HCT116 (cell line): ENCODE results near the gene CPD. TPM values are rescaled to one million over a fixed set of nuclear protein-coding genes. Genes with fewer than 3 reads are reported as not detected.

ENCODE experiments used
- ATAC-seq: fragments of 200-7000 bp; cut with Tn5 transposase; 2 replicates; pipeline ENCODE4 v1.9.1; 2020; ENCODE audit warnings: mild to moderate bottlenecking, moderate library complexity
- BruUV-seq: library from RNA; stranded (reverse); fragments of 400-500 nt; replicated peaks from 2 replicates; lab custom pipeline; 2021; lab: Mats Ljungman, UMichigan
- CTCF ChIA-PET: fragments of 300-600 bp; sonication (Branson Sonifier 250); formaldehyde crosslinking; loops from one replicate; lab custom pipeline; 2021; ENCODE audit warnings: antibody characterized with exemption; lab: Charles Lee
- POLR2A ChIA-PET: fragments of 300-600, 350-600 bp; sonication (Branson Sonifier 250); formaldehyde crosslinking; loops from one replicate; lab custom pipeline; 2021; ENCODE audit warnings: antibody characterized with exemption; lab: Charles Lee
- RAD21 ChIA-PET, 2 experiments: fragments of 300-600 bp; sonication (Branson Sonifier 250); formaldehyde crosslinking; loops; one replicate each; lab custom pipeline; 2023; ENCODE audit warnings: low total read pairs in 2 of 2; ENCODE audit not compliant: uncharacterized antibody in 2 of 2, unreplicated experiment in 2 of 2, low non-redundant PET in 1 of 2; lab: Charles Lee
- DNase-seq: peaks from one replicate; pipeline ENCODE4 v3.0.0-alpha.2; 2010; ENCODE audit warnings: low read depth, low spot score
- H2AFZ ChIP-seq: fragments of 200-600 bp; shearing (Covaris generic), sonication (generic); 2 replicates; pipeline ENCODE4 v1.6.1; 2017; ENCODE audit warnings: low read depth, mixed run types, mixed read lengths, antibody characterized with exemption, low read length; ENCODE audit not compliant: poor library complexity, severe bottlenecking
- H3K27ac ChIP-seq: 2 replicates; pipeline ENCODE4 v1.5.1; 2012; ENCODE audit warnings: low read depth, low read length
- H3K27me3 ChIP-seq: fragments of 200-600 bp; sonication (generic); 2 replicates; pipeline ENCODE4 v1.6.1; 2016; ENCODE audit warnings: mixed run types, low read length, mixed read lengths; ENCODE audit not compliant: insufficient read depth
- H3K36me3 ChIP-seq, 2 experiments: fragments of 200-500 bp in 1 of 2; fragments of 200-600 bp in 1 of 2; sonication (Bioruptor generic) in 1 of 2; sonication (generic) in 1 of 2; 2 replicates each; pipeline versions ENCODE4 v1.5.1 to v1.6.1; 2014 to 2016; ENCODE audit warnings: low read length in 2 of 2, inconsistent platforms in 1 of 2, mixed read lengths in 1 of 2, mixed run types in 1 of 2; ENCODE audit not compliant: insufficient read depth in 2 of 2, control insufficient read depth in 1 of 2
- H3K4me1 ChIP-seq, 2 experiments: fragments of 200-600 bp in 1 of 2; sonication (generic) in 1 of 2; 2 replicates each; pipeline versions ENCODE4 v1.5.1 to v1.6.1; 2012 to 2017; ENCODE audit warnings: low read length in 2 of 2, inconsistent platforms in 1 of 2, mild to moderate bottlenecking in 1 of 2, mixed read lengths in 1 of 2, mixed run types in 1 of 2, moderate library complexity in 1 of 2; ENCODE audit not compliant: insufficient read depth in 2 of 2, control insufficient read depth in 1 of 2
- H3K4me2 ChIP-seq: fragments of 200-600 bp; sonication (generic); 2 replicates; pipeline ENCODE4 v1.6.1; 2017; ENCODE audit warnings: mixed run types, low read length, mixed read lengths
- H3K4me3 ChIP-seq, 2 experiments: fragments of 200-600 bp in 1 of 2; sonication (generic) in 1 of 2; replicated peaks in 1 of 2; 2 replicates each; pipeline ENCODE4 v1.5.1; 2011 to 2016; ENCODE audit warnings: low read length in 2 of 2, control low read depth in 1 of 2, low read depth in 1 of 2, mild to moderate bottlenecking in 1 of 2, mixed read lengths in 1 of 2, mixed run types in 1 of 2
- H3K79me2 ChIP-seq: fragments of 200-600 bp; sonication (generic); 2 replicates; pipeline ENCODE4 v1.6.1; 2017; ENCODE audit warnings: mild to moderate bottlenecking, mixed run types, low read length, moderate library complexity, mixed read lengths; ENCODE audit not compliant: insufficient read depth
- H3K9ac ChIP-seq: fragments of 200-600 bp; sonication (generic); 2 replicates; pipeline ENCODE4 v1.6.1; 2016; ENCODE audit warnings: low read length, mixed read lengths
- H3K9me2 ChIP-seq: fragments of 200-600 bp; sonication (generic), shearing (Covaris generic); 2 replicates; pipeline ENCODE4 v1.6.1; 2017; ENCODE audit warnings: mixed run types, mild to moderate bottlenecking, moderate library complexity; ENCODE audit not compliant: insufficient read depth
- H3K9me3 ChIP-seq, 2 experiments: fragments of 200-500 bp in 1 of 2; fragments of 200-600 bp in 1 of 2; sonication (Bioruptor generic) in 1 of 2; sonication (generic) in 1 of 2; 2 replicates each; pipeline ENCODE4 v1.6.1; 2014 to 2017; ENCODE audit warnings: low read length in 2 of 2, mixed read lengths in 2 of 2, inconsistent platforms in 1 of 2, low read depth in 1 of 2, mild to moderate bottlenecking in 1 of 2, mixed run types in 1 of 2, moderate library complexity in 1 of 2; ENCODE audit not compliant: control insufficient read depth in 1 of 2, insufficient read depth in 1 of 2
- H4K20me1 ChIP-seq: fragments of 200-600 bp; sonication (generic), shearing (Covaris generic); 2 replicates; pipeline ENCODE4 v1.6.1; 2017; ENCODE audit warnings: mixed run types, mild to moderate bottlenecking, moderate library complexity; ENCODE audit not compliant: insufficient read depth
- ATF3 ChIP-seq: IDR thresholded peaks from 2 replicates; pipeline ENCODE4 v1.6.1; 2012
- FOSL1 ChIP-seq: IDR thresholded peaks from 2 replicates; pipeline ENCODE4 v1.6.1; 2012; ENCODE audit warnings: low read depth
- MAX ChIP-seq: IDR thresholded peaks from 2 replicates; pipeline ENCODE4 v1.6.1; 2012
- POLR2A ChIP-seq: IDR thresholded peaks from 2 replicates; pipeline ENCODE4 v1.7.0; 2011; ENCODE audit warnings: borderline replicate concordance; ENCODE audit not compliant: insufficient read depth, insufficient read length; ENCODE audit errors: extremely low read depth
- POLR2AphosphoS5 ChIP-seq: IDR thresholded peaks from 2 replicates; pipeline ENCODE4 v1.6.1; 2011; ENCODE audit warnings: mild to moderate bottlenecking, low read depth, low read length, moderate library complexity
- SP1 ChIP-seq: IDR thresholded peaks from 2 replicates; pipeline ENCODE4 v1.6.1; 2012; ENCODE audit warnings: low read depth
- SRF ChIP-seq: IDR thresholded peaks from 2 replicates; pipeline ENCODE4 v1.6.1; 2012; ENCODE audit warnings: low read depth
- TCF7L2 ChIP-seq: IDR thresholded peaks from 2 replicates; pipeline ENCODE4 v1.7.0; 2011; ENCODE audit warnings: borderline replicate concordance, inconsistent platforms; ENCODE audit not compliant: insufficient read depth, insufficient read length; ENCODE audit errors: extremely low read depth
- YY1 ChIP-seq: IDR thresholded peaks from 2 replicates; pipeline ENCODE4 v1.6.1; 2011; ENCODE audit warnings: low read length, low read depth, moderate library complexity, mild to moderate bottlenecking; ENCODE audit not compliant: insufficient replicate concordance; ENCODE audit errors: extremely low read depth
- ZFX ChIP-seq: fragments of 450-650 bp; IDR thresholded peaks from 2 replicates; pipeline ENCODE4 v1.6.1; 2017
- intact Hi-C: fragments of 100-400 bp; cut with micrococcal nuclease; formaldehyde crosslinking; loops from 2 replicates; pipeline ENCODE4 v1.10.0; 2022
- total RNA-seq: library from RNA; stranded (reverse); gene quantifications from one replicate; pipeline ENCODE4 v1.2.1, GENCODE V29; 2021; ENCODE audit not compliant: unreplicated experiment

The CPD gene
- total RNA-seq, 1 experiment from 2014 or later = 47.2 TPM

GRCh38 chr17:30332057-30332542 lies 46.6 kb upstream of the CPD start (continued):
- TF ChIP-seq MAX = no peak
- TF ChIP-seq ZFX = no peak
- no peak for TF ChIP-seq POLR2AphosphoS5

DNA sequence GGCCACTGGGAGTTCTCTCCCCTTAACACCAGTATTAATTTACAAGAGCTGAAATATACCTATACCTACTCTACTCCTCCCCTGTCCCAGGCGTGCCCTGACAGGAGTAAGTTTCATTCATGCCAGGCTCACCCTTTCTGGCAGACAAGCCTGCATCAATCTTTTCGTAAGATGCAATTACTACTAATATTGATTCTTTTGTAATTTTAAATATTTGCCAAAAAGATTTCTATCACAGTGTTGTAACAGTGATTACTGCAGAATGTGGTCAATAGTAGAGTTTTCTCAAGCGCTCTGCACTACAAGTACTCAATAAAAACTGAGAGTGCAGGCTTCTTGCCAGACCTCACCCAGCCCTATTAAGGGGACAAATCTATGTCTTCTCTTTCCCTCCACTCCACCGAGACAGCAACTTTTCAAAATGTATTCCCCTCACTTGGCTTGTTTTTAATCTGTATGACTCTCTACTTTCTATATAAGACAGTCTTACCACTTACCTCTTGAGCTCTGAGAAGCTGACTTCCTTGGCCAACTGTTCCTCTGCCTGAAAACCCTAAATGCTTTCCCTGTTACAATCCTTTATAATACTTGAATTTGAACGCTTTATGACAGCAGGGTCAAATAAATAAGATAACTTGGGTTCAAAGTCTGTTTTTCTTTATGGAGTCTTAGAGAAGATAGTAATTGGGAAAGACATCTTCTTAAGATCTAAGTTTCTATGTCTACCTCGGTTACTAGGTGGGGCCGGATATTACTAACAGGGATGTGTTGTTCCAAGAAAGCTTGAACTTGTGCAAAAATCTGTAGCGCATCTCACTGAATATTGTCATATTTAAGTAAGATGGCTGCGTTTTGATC lies 45.0 kb upstream of the CPD start, which contains the start of gene TMIGD1:
Gene TMIGD1, minus strand, starts transcription at position 555 of the 858 bp plus-strand sequence. CDS start 1,924 bp downstream, outside the sequence.
- DNase-seq (no peak), ATAC-seq (no peak)
- intact Hi-C loops = no loop called here
- H3K4me2 ChIP-seq = no peak within 1 kb of the TSS
- CTCF ChIA-PET = interaction anchor here (2.3 kb wide), 1 partner anchor 229 kb away, joined by 11 read pairs; no protein-coding TSS in a partner anchor
- POLR2A ChIA-PET = no interaction called here
- H3K4me3 ChIP-seq = no peak within 1 kb of the TSS
- 0 out of 4 replicates have a peak, but pooled peaks cover 0 to 8% of the 10 kb centered on the region in 2 experiments for H3K4me1 ChIP-seq
- no peak within 1 kb of the TSS for H2AFZ ChIP-seq
- no peaks in the 10 kb centered on the region for H3K9me3 ChIP-seq
- RAD21 ChIA-PET = no interaction called here
- no peak within 1 kb of the TSS for H3K9ac ChIP-seq
- no peak for TF ChIP-seq POLR2A
- no peak for TF ChIP-seq FOSL1
- no peak for TF ChIP-seq YY1
- TF ChIP-seq SP1 = no peak
- no peak for TF ChIP-seq SRF
- no peak for TF ChIP-seq ATF3
- no peak for TF ChIP-seq POLR2AphosphoS5
- no peak for TF ChIP-seq TCF7L2
- no peaks in the 10 kb centered on the region for H3K79me2 ChIP-seq
- H4K20me1 ChIP-seq = no peaks in the 10 kb centered on the region
- H3K27ac ChIP-seq = no peak within 1 kb of the TSS
- H3K27me3 ChIP-seq = no peaks in the 10 kb centered on the region
- H3K36me3 ChIP-seq = no peaks in the 10 kb centered on the region
- no peaks in the 10 kb centered on the region for H3K9me2 ChIP-seq
- BruUV-seq = no TSS peak
